NCI-H1417 (cell line): ENCODE data around the gene MYLK3.

Experiments
- DNase-seq, 3 experiments: peaks; one replicate each; lab custom pipeline; 2025; lab: John Stamatoyannopoulos, UW

Gene MYLK3

GRCh38 chr16:46757339-46758050 is 9.4 kb upstream of the MYLK3 start:
- DNase-seq = peak; percentile 12 to 72 (median 44)

- DNase-seq = peak in 1 of 3 experiments; percentile 26
Observed at GRCh38 chr16:46756772-46757171, 8.6 kb upstream of the MYLK3 start.

- DNase-seq = no peak
Observed at GRCh38 chr16:46753015-46753414, 4.9 kb upstream of the MYLK3 start.

- no peak for DNase-seq
Observed at GRCh38 chr16:46751381-46751780, 3.2 kb upstream of the MYLK3 start.

GRCh38 chr16:46748775-46749705 is 896 bp upstream of the MYLK3 start:
- DNase-seq = peak; percentile 48 to 82 (median 49)

- peak in 1 of 3 experiments; percentile 10 for DNase-seq
Observed at GRCh38 chr16:46746821-46747776, 1.0 kb downstream of the MYLK3 start.

- peak in 1 of 3 experiments; percentile 30 for DNase-seq
Observed at GRCh38 chr16:46745617-46746016, 2.5 kb downstream of the MYLK3 start.

GRCh38 chr16:46743232-46743719 is 4.9 kb downstream of the MYLK3 start:
- DNase-seq = peak in 1 of 3 experiments; percentile 9

- no peak for DNase-seq
Observed at GRCh38 chr16:46739934-46740333, 8.2 kb downstream of the MYLK3 start.

GRCh38 chr16:46737621-46738214 is 10.4 kb downstream of the MYLK3 start:
- DNase-seq = no peak

GRCh38 chr16:46736695-46737094 is 11.4 kb downstream of the MYLK3 start:
- DNase-seq = no peak

- no peak for DNase-seq
Observed at GRCh38 chr16:46733319-46733830, 14.8 kb downstream of the MYLK3 start.

- no peak for DNase-seq
Observed at GRCh38 chr16:46732561-46732960, 15.6 kb downstream of the MYLK3 start.

GRCh38 chr16:46731691-46732555 is 16.2 kb downstream of the MYLK3 start:
- no peak for DNase-seq

- DNase-seq = no peak
Observed at GRCh38 chr16:46730801-46731690, 17.1 kb downstream of the MYLK3 start.

GRCh38 chr16:46730126-46730525 is 18.0 kb downstream of the MYLK3 start:
- DNase-seq = no peak

GRCh38 chr16:46729326-46729995 is 18.7 kb downstream of the MYLK3 start:
- no peak for DNase-seq

GRCh38 chr16:46728806-46729205 is 19.3 kb downstream of the MYLK3 start:
- DNase-seq = no peak
